ENCODE data around the gene FXR2. TPM values are rescaled to one million over a fixed set of nuclear protein-coding genes. Genes with fewer than 3 reads are reported as not detected.

The FXR2 gene
- total and polyA plus RNA-seq, 9 of the 15 experiments (the other 6 are each of a cell fraction or from before 2014, with no cell fraction given) = 2.0 to 49.3 (median 24.5) TPM

DNA sequence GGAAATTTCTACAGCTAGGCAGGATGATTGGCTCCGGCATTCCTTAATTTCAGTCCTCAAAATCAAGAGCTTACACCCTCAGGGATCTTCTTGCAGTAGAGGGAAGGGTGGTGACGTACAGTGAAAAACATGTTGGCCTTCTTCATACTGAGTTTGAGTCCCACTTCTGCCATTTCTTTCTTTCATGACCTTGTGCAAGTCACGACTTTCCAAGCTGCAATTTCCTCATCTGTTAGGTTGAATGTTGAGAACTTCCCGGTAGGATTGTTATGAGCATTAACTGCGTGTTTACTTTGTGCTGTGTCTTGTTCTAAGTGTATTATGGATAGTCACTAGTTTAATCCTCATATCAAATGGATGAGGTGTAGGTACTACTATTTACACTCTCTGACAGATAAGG is 45.1 kb downstream of the FXR2 start (continued):
- TF ChIP-seq, protein P1, sequence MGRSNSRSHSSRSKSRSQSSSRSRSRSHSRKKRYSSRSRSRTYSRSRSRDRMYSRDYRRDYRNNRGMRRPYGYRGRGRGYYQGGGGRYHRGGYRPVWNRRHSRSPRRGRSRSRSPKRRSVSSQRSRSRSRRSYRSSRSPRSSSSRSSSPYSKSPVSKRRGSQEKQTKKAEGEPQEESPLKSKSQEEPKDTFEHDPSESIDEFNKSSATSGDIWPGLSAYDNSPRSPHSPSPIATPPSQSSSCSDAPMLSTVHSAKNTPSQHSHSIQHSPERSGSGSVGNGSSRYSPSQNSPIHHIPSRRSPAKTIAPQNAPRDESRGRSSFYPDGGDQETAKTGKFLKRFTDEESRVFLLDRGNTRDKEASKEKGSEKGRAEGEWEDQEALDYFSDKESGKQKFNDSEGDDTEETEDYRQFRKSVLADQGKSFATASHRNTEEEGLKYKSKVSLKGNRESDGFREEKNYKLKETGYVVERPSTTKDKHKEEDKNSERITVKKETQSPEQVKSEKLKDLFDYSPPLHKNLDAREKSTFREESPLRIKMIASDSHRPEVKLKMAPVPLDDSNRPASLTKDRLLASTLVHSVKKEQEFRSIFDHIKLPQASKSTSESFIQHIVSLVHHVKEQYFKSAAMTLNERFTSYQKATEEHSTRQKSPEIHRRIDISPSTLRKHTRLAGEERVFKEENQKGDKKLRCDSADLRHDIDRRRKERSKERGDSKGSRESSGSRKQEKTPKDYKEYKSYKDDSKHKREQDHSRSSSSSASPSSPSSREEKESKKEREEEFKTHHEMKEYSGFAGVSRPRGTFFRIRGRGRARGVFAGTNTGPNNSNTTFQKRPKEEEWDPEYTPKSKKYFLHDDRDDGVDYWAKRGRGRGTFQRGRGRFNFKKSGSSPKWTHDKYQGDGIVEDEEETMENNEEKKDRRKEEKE (IDR thresholded peaks at IDR 0.05; ENCODE audit: borderline replicate concordance in 1 of 2, control insufficient read depth in 1 of 2, low read depth in 2 of 2, low read length in 1 of 2) = no peak
- TF ChIP-seq NR3C1 (CRISPR knock-in tag; IDR thresholded peaks at IDR 0.05) = no peak

DNA sequence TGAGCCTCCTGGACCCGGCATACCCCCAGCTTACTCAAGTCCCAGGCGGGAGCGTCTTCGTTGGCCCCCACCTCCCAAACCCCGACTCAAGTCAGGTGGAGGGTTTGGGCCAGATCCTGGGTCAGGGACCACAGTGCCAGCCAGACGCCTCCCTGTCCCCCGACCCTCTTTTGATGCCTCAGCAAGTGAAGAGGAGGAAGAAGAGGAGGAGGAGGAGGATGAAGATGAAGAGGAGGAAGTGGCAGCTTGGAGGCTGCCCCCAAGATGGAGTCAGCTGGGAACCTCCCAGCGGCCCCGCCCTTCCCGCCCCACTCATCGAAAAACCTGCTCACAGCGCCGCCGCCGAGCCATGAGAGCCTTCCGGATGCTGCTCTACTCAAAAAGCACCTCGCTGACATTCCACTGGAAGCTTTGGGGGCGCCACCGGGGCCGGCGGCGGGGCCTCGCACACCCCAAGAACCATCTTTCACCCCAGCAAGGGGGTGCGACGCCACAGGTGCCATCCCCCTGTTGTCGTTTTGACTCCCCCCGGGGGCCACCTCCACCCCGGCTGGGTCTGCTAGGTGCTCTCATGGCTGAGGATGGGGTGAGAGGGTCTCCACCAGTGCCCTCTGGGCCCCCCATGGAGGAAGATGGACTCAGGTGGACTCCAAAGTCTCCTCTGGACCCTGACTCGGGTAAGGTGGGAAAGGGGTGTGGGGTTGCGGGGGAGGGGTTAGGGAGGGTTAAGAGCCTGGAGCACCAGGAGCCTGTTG is 51.4 kb downstream of the FXR2 start:
- no peak for FAIRE-seq
- TF ChIP-seq RBFOX2 (IDR thresholded peaks at IDR 0.05; ENCODE audit: low read depth, low read length) (peak; percentile 39), POLR2G (IDR thresholded peaks at IDR 0.05; ENCODE audit: low read depth, low read length) (0 out of 2 replicates have a peak, but pooled peaks have one; percentile 29)
- TF ChIP-seq, protein P2, sequence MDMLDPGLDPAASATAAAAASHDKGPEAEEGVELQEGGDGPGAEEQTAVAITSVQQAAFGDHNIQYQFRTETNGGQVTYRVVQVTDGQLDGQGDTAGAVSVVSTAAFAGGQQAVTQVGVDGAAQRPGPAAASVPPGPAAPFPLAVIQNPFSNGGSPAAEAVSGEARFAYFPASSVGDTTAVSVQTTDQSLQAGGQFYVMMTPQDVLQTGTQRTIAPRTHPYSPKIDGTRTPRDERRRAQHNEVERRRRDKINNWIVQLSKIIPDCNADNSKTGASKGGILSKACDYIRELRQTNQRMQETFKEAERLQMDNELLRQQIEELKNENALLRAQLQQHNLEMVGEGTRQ (CRISPR knock-in tag; IDR thresholded peaks at IDR 0.05) = no peak

More for the DNA sequence above, 51.4 kb downstream of the FXR2 start:
- DNase-seq (ENCODE audit: extremely low read depth in 1 of 4, low spot score in 3 of 4) (no peak), ATAC-seq (no peak)
- peak overlapping the region; percentile 76 for H3K4me3 ChIP-seq
- H3K4me2 ChIP-seq (ENCODE audit: insufficient read depth, low read length) = 0 out of 2 replicates have a peak overlapping the region, but pooled peaks have one; percentile 98
- H3K79me2 ChIP-seq (ENCODE audit: control insufficient read depth, insufficient read depth, low read length) = peaks cover 33% of the 10 kb centered on the region
- H3K4me1 ChIP-seq (replicated peaks in 1 of 2; ENCODE audit: control insufficient read depth in 2 of 2, insufficient read depth in 2 of 2, low read length in 2 of 2) = peaks cover 10 to 38% of the 10 kb centered on the region in 2 experiments; a peak in 4 of 5 replicates
- H3K9me1 ChIP-seq (ENCODE audit: control insufficient read depth, insufficient read depth, low read length) = no peaks in the 10 kb centered on the region
- H2AFZ ChIP-seq (ENCODE audit: low read depth, low read length) = no peak overlapping the region
- POLR2A ChIA-PET = interaction anchor here (0.7 kb wide), 1 partner anchor 68 kb away, joined by 3 read pairs; no protein-coding TSS in a partner anchor
- in situ Hi-C loops (cut with MboI) (loop anchor here (25.0 kb wide), 1 partner anchor 526 kb away; the partner anchor contains the start of genes SLC16A11 and SLC16A13), intact Hi-C loops (cut with micrococcal nuclease) (loop anchor here (5.0 kb wide), 1 partner anchor 206 kb away; the partner anchor contains the start of gene TMEM95)
- peaks cover 48% of the 10 kb centered on the region; the same call in 2 of the 3 replicates for H3K36me3 ChIP-seq (ENCODE audit: control insufficient read depth, insufficient read depth, low read length)
- H3K27me3 ChIP-seq (ENCODE audit: control insufficient read depth in 2 of 2, insufficient read depth in 2 of 2, low read length in 2 of 2) = no peaks in the 10 kb centered on the region
- H3K27ac ChIP-seq (ENCODE audit: extremely low read depth, low read depth, low read length) = no peak overlapping the region
- no peaks in the 10 kb centered on the region for H4K20me1 ChIP-seq (replicated peaks; ENCODE audit: control insufficient read depth, insufficient read depth, low read length)
- CTCF ChIA-PET (ENCODE audit: low intra/inter-chr PET ratio) = no interaction called here
- peak overlapping the region in 1 of 2 experiments; percentile 95; a peak in 2 of 4 replicates for H3K9ac ChIP-seq (ENCODE audit: insufficient read depth in 1 of 2, low read depth in 2 of 2, low read length in 2 of 2)
- 95% methylated on average over 4 of the region's 30 CpGs for WGBS (ENCODE audit: insufficient coverage, low coverage, missing lambda C conversion rate)
- H3K9me3 ChIP-seq (replicated peaks; ENCODE audit: control insufficient read depth, insufficient read depth, low read depth, low read length) = no peaks in the 10 kb centered on the region
- BruUV-seq (replicated peaks) = no TSS peak

All from K562 (cell line).